ENCODE data around the gene CHN2.

CHN2 gene

GRCh38 chr7:29445736-29446135 is 251.2 kb downstream of the CHN2 start:
- no peak for DNase-seq

GRCh38 chr7:29447828-29448227 is 253.3 kb downstream of the CHN2 start:
- no peak for DNase-seq

DNA sequence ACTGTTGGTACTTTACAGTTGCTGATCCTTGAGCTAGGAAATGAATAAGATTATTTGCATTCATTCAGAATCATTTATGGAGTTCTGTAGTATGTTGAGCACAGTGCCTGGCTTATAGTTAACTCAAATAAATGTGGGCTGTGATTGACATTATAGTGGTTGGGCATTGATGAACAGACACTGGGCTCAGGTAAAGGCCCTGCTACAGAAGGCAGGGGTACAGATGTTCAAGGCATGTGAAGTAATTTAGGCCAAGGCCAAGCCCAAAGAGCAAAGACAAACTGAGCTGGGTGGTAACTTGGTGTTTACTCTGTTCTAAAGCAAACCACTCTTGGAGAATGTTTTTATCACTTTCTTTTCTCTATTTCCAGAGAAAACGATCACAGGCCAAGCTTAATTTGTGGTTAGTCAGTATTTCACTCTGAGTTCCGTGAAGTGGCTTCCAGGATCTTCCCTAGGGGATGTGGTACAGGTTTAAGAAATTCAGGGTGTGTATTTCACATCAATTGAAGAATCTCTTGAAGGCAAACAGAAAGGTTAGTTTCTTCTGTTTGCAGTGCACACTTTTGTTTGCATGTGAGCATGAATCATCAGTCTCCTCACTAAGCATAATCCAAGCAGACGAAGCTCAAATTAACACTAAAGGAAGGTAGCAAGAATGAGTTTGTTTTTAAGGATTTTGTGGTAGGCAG is 255.1 kb downstream of the CHN2 start:
- DNase-seq, result no peak

- DNase-seq, result no peak
These were observed 258.4 kb downstream of the CHN2 start for GRCh38 chr7:29453021-29453420.

- no peak for DNase-seq
These were observed 259.9 kb downstream of the CHN2 start for GRCh38 chr7:29454464-29454863.

GRCh38 chr7:29454899-29455451 is 260.4 kb downstream of the CHN2 start:
- no peak for DNase-seq

DNA sequence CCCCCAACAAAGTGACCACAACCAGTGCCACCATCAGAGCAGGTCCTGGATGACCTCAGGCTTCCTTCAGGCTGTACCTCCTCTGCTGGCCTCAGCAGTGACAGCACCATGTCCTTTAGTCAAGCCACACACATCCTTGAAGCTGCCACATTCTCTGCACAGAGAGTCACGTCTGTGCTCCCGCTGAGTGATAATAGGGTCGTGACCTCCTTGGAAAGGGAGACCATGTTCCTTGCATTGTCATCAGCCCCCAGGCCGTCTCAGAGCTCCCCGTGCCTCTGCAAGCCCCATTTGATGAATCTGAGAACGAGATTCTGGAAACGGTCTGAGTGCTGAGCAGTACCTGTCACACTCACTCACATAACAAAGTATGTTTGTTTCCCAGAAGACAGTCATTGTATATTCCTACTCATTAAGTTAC is 262.6 kb downstream of the CHN2 start:
- DNase-seq, result no peak

DNA sequence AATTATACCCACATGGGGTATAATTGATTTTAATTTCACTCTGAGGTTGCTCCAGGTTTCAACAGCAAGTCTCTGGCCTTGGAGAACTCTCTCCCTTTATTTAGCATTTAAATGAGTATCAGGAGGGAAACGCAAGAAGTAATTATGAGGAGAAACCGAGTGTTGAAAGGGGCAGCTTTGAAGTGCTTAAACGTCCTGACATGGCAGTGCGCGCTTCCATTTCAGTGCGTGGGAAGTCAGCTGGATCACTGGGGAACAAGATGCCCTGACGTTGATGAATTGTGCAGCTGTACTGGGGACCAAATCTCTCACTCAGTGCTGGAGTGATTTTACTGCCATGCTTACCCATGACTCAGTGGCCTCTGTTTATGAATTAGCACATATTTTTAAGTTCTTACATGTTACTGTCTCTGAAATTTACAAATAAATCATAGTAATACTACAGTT is 263.0 kb downstream of the CHN2 start:
- no peak for DNase-seq

- DNase-seq, result no peak
These were observed 264.4 kb downstream of the CHN2 start for GRCh38 chr7:29458933-29459332.

DNA sequence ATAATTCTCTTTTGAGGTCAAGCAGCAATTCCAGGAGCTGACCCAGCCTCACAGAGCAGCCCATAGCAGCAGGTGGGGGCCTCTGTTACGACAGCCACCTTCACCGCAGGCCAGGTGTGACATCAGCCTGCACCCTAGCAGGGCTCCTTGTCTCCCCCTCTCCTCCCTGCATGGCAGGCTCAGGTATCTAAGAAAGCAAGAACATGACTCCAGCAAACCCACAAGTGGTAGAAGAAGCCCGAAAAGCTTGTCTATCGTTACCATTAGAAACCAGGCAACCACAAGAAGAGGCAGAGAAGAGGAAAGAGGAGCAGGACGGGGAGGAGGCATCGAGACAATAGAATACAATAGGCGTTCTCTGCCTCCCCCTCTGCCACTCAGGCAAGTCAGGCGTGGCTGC is 265.0 kb downstream of the CHN2 start:
- no peak for DNase-seq

- no peak for DNase-seq
These were observed 267.4 kb downstream of the CHN2 start for GRCh38 chr7:29461996-29462395.

DNA sequence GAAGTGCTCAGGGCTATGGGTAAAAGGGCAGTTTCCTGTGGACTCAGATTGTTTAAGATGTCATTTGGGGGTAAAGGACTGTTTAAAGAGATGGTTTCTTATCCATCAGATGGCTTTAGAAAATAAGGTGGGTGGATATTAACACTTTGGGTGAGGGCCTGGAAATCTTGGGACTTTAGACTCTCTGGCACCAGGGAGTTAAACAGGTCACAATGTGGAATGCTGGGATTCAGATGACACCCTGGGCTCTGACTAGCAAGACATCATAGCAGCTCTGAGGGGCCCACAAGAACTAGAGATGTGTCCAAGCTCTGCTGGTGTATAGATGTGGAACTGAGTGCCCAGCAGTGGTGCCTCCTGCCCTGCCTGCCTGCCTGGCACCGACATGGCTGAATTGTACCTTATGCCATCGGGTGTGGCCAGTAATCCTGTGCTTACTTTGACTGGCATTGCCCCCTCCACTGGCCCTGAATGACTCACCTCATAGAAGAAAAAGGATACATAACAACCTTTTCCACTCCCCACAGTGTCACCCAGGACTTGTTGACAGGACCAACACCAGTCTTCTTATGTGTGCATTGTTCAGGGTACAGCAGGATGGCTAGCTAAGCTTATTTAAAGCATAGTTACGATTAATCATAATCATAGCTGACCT is 269.1 kb downstream of the CHN2 start:
- no peak for DNase-seq

DNA sequence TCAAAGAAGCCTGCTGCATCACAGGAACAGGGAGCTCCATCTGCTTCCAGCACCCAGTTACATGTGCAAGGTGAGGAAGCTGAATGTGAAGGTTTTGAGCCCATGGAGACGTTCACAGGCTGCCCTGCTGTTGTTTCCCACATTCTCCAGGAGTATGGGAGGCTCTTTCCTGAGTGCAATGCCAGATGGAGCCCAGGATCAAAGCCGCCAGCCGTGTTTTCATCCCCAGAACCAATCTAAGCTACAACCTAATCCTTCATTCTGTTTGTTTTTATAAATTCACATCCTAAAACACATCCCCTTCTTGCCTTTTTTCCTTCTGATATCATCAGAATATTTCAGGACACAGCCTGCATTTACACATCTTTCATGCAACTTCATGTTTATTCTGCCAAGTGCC is 270.2 kb downstream of the CHN2 start:
- no peak for DNase-seq

DNA sequence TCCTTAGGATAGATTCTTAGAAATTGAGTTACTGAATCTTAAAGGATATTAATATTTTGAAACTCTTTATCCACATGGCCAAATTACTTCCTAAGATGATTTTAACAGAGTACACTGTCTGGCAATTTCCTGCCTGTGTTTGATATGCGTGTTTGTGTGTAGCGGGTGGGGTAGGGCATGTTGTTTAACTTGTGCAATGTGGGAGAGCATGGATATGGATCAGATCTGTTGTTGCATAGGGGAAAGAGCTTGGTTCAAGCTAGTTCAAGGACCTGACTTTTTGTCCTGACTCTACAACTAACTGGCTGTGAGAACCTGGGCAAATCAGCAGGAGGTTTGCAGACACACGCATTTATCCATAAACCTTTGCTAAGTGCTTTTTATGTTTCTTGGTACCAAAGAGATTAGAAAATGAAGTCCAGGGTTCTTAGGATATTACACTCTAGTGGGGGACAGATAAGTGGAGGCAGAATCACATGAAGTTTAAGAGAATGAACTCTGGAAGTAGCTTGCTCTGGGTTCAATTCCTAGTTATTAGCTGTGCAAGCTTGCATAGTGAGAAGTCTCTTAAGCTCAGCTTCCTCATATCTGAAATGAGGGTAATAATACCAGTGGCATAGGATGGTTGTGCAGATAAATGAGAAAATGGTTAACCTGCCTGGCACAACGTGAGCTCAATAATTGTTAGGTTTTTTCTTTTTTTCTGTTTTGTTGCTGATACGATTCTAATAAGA is 272.8 kb downstream of the CHN2 start:
- DNase-seq, result no peak

DNA sequence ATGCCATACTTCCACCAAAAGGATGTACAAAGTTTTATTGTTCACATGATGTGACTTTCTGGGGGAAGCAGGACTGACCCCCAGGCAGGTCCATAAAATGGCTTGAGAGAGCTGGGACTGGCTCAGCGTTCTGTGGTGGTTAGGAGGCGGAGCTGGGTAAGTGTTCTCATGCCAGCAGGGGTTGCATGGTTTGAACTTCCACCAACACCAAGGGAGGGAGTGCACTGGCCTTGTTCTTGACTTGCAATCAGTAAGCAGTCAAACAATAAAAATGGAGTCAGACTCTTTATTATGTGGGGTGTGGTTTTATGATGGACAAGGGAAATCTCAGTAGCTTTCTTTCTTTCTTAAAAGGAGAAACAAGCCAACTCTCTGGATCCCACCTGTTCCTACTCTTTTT is 273.6 kb downstream of the CHN2 start:
- DNase-seq, result no peak

- no peak for DNase-seq
These were observed 274.7 kb downstream of the CHN2 start for GRCh38 chr7:29469281-29469680.

GRCh38 chr7:29469976-29470557 is 275.5 kb downstream of the CHN2 start:
- no peak for DNase-seq

DNA sequence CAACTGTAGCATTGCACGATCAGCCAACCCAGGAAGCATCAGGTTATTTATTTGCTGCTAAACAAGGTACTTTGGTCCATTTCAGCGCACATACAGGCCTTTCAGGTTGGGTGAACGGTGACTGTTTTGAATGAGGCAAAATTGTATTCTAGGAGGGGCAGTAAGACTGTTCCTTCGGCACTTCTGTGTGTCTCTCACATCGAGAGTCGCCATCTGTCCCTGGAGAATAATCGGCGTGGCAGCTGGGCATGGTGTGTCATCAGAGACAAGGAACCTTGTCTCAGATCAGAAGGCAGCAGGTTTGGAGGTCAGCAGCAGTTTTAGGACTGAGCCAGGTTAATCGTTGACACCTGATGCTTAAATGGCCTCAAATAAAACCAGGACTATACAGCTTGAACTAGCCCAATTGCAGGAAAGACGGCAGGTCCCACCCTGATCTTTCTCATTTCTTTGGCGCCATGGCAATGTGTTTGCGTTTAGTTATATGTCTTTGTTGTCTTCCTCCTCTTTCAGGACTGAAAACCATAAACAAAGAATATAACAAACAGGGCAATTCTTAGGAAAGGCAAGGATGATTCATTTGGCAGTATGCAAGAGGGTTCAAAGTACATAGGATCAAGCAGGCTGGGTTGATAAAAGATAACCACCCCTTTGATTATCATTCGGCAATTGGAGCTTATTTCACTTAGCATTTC is 277.0 kb downstream of the CHN2 start:
- peak; percentile 22 for DNase-seq

DNA sequence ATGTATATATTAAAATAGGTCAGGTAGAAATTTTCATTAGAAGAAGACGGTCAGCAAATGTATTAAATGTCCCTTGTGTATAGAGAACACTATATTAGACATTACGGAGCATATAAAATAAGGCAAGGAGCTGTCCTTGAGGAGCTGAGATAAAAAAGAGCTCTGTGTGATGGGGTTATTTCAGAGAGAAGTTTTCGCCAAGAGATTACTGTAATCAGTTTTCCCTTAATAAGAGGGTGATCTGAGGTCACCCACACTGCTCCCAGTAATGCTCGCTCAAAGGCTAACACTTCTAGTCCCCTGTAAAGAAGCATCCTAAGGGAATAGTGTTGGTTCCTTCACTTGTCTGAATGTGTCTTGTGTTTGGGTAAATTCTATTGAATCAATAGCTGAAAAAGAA is 282.3 kb downstream of the CHN2 start:
- no peak for DNase-seq

DNA sequence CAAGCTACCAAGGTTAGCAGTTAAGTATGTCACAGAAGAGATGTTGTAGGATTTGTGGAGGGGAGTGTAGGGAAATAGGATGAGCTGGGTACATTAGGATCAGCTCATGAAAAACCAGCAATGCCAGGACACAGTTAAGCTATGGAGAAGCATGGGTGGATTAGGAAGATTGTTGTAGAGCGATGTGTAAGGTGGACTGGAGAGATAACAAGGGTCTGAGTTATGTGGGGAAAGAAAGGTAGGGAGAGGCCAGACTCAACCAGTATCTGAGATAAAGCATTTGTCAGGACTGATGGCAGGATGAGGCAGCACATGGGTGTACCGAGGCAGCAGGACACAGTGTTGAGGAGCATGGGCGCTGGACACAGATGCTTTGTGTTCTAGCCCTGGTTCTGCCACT is 283.7 kb downstream of the CHN2 start:
- no peak for DNase-seq

DNA sequence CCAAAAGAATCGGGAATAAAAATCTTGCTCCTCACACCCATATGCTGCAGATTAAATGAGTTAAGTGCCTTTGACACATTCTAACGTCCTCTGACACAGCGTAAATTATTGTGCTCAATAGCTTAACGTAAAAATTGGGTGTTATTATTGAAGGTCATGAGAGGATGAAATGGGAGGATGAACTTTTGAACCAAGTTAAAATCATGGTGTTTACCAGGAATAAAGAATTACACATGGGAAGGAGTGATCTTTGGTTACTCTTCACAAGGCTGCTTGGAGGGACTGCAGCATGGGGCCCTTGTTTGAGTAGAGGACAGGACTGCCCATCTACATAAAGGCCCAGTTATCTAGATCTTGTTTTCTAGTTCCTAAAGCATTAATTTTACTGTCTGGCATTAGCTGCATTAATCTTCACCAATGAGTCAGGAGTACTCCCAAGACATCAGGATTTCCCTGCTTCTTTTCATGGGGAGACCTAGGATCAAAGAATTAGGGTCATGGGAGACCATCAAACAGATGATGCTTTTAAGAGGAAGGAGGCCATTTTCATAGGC is 284.2 kb downstream of the CHN2 start:
- no peak for DNase-seq
